ENCODE data around the gene COL24A1.

GRCh38 chr1:85697895-85698294 lies 458.7 kb downstream of the COL24A1 start:
- TF ChIP-seq CTCF (IDR thresholded peaks at IDR 0.05), result no peak
- no peak for TF ChIP-seq POLR2A (IDR thresholded peaks at IDR 0.05)

All from breast epithelium (tissue), 3 donors.